GM11168 (cell line): Measurements from ENCODE around the gene SPTB.

Source experiments
- in situ Hi-C: fragments of 300-500 bp; cut with MboI; formaldehyde crosslinking; loops from one replicate; pipeline ENCODE4 v1.12.0; 2022; ENCODE audit warnings: low sequenced_read_pairs; ENCODE audit not compliant: unreplicated experiment

SPTB gene

GRCh38 chr14:64721899-64722298 is 157.8 kb downstream of the SPTB start:
- in situ Hi-C loops: no loop called here

- in situ Hi-C loops: no loop called here
These were observed 158.3 kb downstream of the SPTB start for GRCh38 chr14:64721391-64721791.

- in situ Hi-C loops: no loop called here
These were observed 159.6 kb downstream of the SPTB start for GRCh38 chr14:64720131-64720576.

DNA sequence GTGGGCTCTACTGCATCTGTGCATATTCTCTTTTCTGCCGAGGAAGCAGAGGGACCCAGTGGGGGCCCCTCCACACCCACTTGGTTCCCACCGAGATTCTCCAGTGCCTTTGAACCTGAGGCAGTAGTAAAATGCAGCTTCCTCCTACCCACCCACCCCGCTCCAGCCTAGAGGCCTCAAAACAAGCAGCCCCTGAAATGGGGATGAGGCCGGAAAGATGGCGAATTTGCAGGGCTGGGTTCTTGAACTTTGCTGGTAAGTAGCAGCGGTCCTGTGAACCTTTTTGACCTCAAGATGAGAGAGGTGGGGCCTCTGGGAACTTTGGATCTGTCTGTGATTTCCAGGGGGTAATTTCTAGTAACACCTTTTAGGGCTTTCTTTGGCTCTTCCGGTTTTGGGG is 160.1 kb downstream of the SPTB start:
- in situ Hi-C loops: no loop called here

DNA sequence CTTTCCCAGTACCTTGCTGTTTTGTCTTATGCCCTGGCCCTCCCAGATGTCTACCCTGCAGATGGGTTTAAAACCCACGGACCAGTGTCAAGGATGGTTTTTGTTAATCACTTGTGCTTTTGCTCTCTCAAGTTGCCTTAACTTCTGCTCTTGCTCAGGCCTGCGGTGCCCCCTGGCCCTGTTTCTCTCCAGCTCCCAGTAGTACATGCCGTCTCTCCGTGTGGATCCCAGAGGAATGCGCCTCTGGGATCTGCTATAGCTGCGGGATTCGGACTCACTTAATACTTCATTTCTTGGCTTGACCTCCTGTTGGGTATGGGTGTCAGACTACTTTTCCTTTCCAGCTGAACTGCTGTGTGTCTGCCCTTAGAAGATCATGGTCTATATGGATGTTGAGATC is 160.9 kb downstream of the SPTB start:
- in situ Hi-C loops: no loop called here

- in situ Hi-C loops: no loop called here
These were observed 161.8 kb downstream of the SPTB start for GRCh38 chr14:64717870-64718269.

- in situ Hi-C loops: no loop called here
These were observed 163.9 kb downstream of the SPTB start for GRCh38 chr14:64715628-64716412.

DNA sequence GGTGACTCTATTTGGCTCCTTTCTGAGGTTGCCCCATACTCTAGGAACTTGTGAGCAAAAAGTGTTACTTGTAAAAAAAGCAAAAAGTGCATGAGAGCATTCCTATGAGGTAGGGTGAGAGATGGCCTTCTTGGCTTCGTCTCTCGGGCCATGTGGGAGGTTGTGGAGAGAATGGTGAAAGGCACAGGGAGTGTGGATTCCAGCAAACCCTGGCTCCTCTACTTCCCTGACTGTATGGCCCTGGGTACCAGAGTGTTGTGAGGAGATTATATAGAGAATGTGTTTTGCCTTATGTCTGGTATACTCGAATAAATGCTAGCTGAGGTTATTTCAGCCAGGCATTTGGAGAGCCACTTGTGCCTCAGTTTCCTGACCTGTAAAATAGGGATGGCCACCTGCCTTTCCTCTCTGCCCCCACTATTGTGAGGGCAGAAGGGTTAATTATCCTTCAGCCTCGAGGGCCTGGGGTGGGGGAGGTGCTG is 164.5 kb downstream of the SPTB start:
- in situ Hi-C loops: no loop called here

GRCh38 chr14:64714432-64715025 is 165.2 kb downstream of the SPTB start:
- in situ Hi-C loops: no loop called here

DNA sequence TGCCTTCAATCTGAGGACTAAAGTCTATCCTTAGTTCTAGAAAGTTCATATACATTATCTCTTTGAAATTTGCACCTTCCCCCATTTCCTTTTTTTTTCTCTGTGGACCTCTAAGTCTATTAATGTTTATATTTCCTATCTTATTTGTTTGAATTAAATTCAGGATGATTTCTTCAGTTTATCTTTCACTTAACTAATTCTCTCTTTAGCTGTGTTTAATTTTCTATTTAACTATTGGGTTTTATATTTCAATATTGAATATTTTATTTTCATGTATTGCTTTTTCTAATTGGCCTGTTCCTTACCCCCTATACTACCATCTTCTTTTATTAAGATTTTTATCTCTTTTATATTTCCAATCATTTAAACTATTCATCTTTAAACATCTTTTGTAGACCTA is 166.0 kb downstream of the SPTB start:
- in situ Hi-C loops: no loop called here

GRCh38 chr14:64711039-64711438 is 168.7 kb downstream of the SPTB start:
- in situ Hi-C loops: no loop called here

DNA sequence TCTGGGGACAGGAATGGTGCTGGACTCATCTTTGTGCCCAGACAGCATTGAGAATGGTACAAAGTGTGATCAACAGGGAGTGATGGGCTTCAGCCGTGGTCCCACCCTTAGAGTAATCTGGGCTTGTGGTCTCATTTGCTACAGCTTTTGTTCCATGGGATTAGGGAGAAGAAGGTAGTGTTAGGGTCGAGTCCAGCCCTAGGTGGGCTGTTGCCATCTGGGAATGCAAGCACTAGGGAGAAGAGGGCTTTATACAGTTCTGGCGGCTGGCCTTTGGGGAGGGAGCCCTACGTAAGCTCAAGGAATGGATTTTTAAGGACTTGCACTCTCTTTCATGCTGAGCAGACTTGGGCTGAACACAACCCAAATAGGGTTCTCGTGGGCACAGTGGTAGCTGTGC is 170.6 kb downstream of the SPTB start:
- in situ Hi-C loops: no loop called here

DNA sequence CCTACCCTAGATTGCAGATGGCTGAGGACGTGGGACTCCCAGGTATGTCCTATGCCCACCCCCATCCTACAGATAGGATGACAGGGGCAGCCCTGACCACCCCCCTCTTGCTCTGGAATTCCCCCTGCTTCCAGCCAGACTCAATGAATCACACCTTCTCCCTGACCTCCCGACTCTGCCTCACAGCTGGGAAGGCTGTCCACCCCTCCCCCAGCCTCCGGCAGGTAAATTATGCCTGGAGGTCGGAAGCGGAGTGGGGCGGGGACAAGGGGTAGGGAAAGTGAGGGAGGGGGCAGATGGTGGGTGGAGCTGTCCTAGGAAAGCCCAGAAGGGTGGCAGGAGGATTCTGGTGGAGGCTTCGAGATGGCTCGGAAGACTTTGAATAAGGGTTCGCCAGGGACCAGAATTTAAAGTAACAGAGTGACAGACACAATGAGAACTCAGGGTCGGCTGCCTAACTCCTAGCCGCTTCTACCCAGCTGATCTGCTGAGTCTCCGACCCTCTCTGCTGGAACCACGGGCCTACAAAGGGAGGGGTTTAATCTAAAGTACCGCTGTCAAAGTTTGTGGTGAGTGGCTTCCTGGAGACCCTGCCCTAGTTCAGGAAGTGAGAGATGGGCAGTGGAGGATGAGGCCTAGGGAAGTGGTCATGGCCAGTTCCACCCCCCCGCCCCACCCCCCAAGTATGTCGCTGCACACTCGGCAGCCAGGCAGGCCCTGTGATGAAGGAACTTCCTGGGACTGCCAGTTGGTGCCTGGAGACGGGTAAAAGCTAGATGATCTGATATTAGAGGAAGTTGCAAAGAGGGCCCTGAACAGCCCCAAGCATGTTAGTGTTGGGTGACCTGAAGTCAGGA is 171.3 kb downstream of the SPTB start:
- in situ Hi-C loops: no loop called here

DNA sequence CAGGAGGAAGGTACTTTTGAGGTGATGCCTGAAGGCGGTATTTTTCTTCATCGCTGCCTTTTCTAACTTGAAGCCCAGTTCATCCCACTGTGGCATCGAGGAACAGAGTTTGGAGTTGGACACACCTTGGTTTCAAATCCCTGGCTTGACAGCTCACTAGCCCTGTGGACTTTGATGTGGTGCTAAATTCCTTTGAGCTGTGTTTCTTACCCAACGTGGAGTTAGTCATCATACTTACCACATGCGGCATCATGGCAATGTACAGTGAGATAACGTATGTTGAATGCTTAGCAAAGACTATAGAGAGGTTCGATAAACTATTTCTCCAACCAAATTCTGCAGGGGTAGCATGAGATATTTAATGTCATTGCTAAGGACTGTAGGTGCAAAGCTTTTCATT is 172.0 kb downstream of the SPTB start:
- in situ Hi-C loops: no loop called here

DNA sequence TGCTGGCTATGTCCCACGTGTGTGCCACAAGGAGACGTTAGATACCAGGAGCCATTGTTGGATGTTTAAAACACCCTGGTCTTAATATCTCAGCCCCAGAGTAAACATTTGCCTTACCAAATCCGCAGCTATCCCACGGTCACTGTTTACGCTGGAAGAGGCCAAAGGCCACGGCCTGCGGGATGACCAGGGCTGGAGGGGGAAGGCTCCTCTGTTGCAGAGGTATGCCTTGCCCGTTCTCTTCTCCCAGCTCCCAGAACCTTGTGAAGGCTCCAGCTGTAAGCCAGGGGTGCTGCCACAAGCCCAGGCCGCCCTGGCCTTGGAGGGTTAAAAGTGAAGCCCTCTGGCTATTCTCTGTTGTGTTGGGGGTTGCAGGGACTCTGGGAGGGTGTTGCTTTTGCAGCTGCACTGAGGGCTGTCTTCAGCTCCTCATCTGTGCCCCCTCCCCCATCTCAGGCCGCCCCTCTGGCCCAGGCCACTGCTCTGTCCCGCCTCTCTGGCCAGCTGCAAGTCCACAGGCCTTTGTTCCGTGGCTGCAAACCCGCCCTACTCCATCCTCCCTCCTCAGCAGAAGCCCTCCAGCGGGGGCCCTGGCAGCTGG is 173.0 kb downstream of the SPTB start:
- in situ Hi-C loops: no loop called here

GRCh38 chr14:64706119-64706592 is 173.6 kb downstream of the SPTB start:
- in situ Hi-C loops: no loop called here

GRCh38 chr14:64705381-64706118 is 174.2 kb downstream of the SPTB start:
- in situ Hi-C loops: no loop called here

- in situ Hi-C loops: no loop called here
These were observed 174.8 kb downstream of the SPTB start for GRCh38 chr14:64704743-64705380.

DNA sequence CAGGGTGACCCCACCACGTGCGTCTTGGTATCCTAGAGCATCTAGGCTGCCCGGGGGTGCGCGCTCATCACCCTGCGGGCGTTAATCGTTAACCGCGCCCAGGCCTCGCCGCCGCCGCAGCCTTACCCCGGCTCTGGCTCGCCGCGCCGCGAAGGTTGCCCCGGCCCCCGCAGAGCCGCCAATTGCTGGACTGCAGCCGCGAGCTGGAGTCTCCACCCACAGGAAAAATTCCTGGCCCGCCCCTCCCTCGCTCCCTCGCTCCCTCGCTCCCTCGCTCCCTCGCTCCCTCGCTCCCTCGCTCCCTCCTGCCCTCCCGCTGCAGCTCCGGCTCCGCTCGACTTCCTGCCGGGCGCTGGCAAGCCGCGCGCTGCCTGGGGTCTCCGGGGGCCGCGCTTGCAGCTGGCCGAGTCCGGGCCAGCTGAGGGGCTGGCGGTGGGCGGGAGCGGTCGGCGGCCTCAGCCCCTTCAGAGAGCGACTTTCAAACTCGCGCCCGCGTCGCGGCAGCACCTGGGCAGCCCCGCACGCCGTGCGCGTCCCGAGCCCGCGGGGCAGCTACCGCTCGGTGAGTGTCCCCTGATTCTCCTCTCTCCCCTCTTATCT is 175.5 kb downstream of the SPTB start, which contains the start of gene PLEKHG3:
Gene PLEKHG3, plus strand, starts transcription at position 282 of the 600 bp plus-strand sequence. CDS start 23,208 bp downstream, outside the sequence.
- in situ Hi-C loops: no loop called here
